ENCODE measurements around the gene DMBX1. TPM values are rescaled to one million over a fixed set of nuclear protein-coding genes. Genes with fewer than 3 reads are reported as not detected.

DMBX1 gene
- total and polyA plus RNA-seq, 2 of the 13 experiments (the other 11 are each of a cell fraction or from before 2014, with no cell fraction given), result not detected

GRCh38 chr1:46465981-46466476 lies 23.6 kb upstream of the DMBX1 start:
- H3K4me1 ChIP-seq (ENCODE audit: insufficient read depth, low read length), result peaks cover 12% of the 10 kb centered on the region
- H3K27ac ChIP-seq (ENCODE audit: extremely low read length, insufficient read depth, low read length), result no peak overlapping the region
- BruUV-seq (replicated peaks), result no TSS peak
- H3K27me3 ChIP-seq (ENCODE audit: control insufficient read depth in 1 of 2, insufficient read depth in 2 of 2, low read length in 2 of 2), result peaks cover 13 to 76% of the 10 kb centered on the region in 2 experiments
- H3K9me3 ChIP-seq (ENCODE audit: low read length), result no peaks in the 10 kb centered on the region
- ATAC-seq (no peak), FAIRE-seq (no peak), DNase-seq (ENCODE audit: low spot score) (no peak)
- no peaks in the 10 kb centered on the region for H3K79me2 ChIP-seq (ENCODE audit: insufficient read depth, low read length)
- H3K9ac ChIP-seq (ENCODE audit: insufficient read depth, low read depth, low read length), result no peak overlapping the region
- intact Hi-C loops (cut with micrococcal nuclease; ENCODE audit: unreplicated experiment), result no loop called here
- ChIA-PET POLR2A (no interaction called here), CTCF (ENCODE audit: low intra/inter-chr PET ratio, low total read pairs) (no interaction called here)
- no peaks in the 10 kb centered on the region for H4K20me1 ChIP-seq (ENCODE audit: insufficient read depth, low read length)
- H3K36me3 ChIP-seq (replicated peaks in 1 of 2; ENCODE audit: control insufficient read depth in 1 of 2, insufficient read depth in 2 of 2, low read length in 2 of 2), result no peaks in the 10 kb centered on the region
- TF ChIP-seq ATF2 (CRISPR knock-in tag; IDR thresholded peaks at IDR 0.05), result no peak
- no peak for TF ChIP-seq ZBTB7B (CRISPR knock-in tag; IDR thresholded peaks at IDR 0.05)
- no peak for TF ChIP-seq TEF (CRISPR knock-in tag; IDR thresholded peaks at IDR 0.05)
- TF ChIP-seq EZH2 (conservative IDR thresholded peaks at IDR 0.05; ENCODE audit: low read depth, low read length), result peak; percentile 93
- no peak for TF ChIP-seq KAT7 (CRISPR knock-in tag; IDR thresholded peaks at IDR 0.05; ENCODE audit: borderline replicate concordance)
- peak overlapping the region in 1 of 3 experiments; percentile 68; a peak in 3 of 6 replicates for H3K4me3 ChIP-seq (replicated peaks in 1 of 3; ENCODE audit: insufficient read depth in 1 of 3, low read depth in 2 of 3, low read length in 3 of 3)
- H3K4me2 ChIP-seq (ENCODE audit: low read depth, low read length), result peak overlapping the region; percentile 63; the same call in 1 of the 2 replicates
- no peak overlapping the region for H2AFZ ChIP-seq (ENCODE audit: low read length)
- WGBS (ENCODE audit: low lambda C conversion rate), result 50% methylated on average over 11 of the region's 20 CpGs
- in situ Hi-C loops (cut with HindIII; ENCODE audit: extremely low pct_ligation_motif_present, low pct_unique_long_range_greater_than_20kb), result no loop called here
